SK-N-SH (cell line): ENCODE data around the gene AACS. TPM values are rescaled to one million over a fixed set of nuclear protein-coding genes. Genes with fewer than 3 reads are reported as not detected.

Source experiments
- CTCF ChIA-PET: fragments of 300-600, 350-600 bp; formaldehyde crosslinking; extraction: SDS; loops from one replicate; lab custom pipeline; 2021; lab: Yijun Ruan, JAX
- POLR2A ChIA-PET: fragments of 350-600 bp; sonication (Branson Sonifier 250); formaldehyde crosslinking; extraction: SDS; loops from one replicate; lab custom pipeline; 2020; ENCODE audit warnings: antibody characterized with exemption, inconsistent platforms; lab: Yijun Ruan, JAX
- DNase-seq: peaks from one replicate; pipeline ENCODE4 v3.0.0; 2012
- H2AFZ ChIP-seq: fragments of 200-600 bp; sonication (generic); 2 replicates; pipeline ENCODE4 v1.8.1; 2016; ENCODE audit warnings: antibody characterized with exemption, mild to moderate bottlenecking, low read depth
- H3F3A ChIP-seq: fragments of 200-600 bp; sonication (generic); replicated peaks from 2 replicates; pipeline ENCODE3; 2016; ENCODE audit warnings: antibody characterized with exemption, mild to moderate bottlenecking; ENCODE audit not compliant: insufficient read depth
- H3K27ac ChIP-seq, 2 experiments: fragments of 200-500 bp in 1 of 2; fragments of 200-600 bp in 1 of 2; sonication (Bioruptor generic) in 1 of 2; sonication (generic), shearing (Covaris generic) in 1 of 2; 2 replicates each; pipeline versions ENCODE4 v1.5.1 to v1.6.1; 2014 to 2016; ENCODE audit warnings: low read depth in 2 of 2, inconsistent platforms in 1 of 2, low read length in 1 of 2, mild to moderate bottlenecking in 1 of 2, mixed read lengths in 1 of 2
- H3K27me3 ChIP-seq: fragments of 200-600 bp; sonication (generic), shearing (Covaris generic); 2 replicates; pipeline ENCODE4 v1.6.1; 2016; ENCODE audit warnings: mixed run types; ENCODE audit not compliant: insufficient read depth
- H3K36me3 ChIP-seq, 2 experiments: fragments of 200-500 bp in 1 of 2; fragments of 200-600 bp in 1 of 2; sonication (Bioruptor generic) in 1 of 2; sonication (generic) in 1 of 2; replicated peaks in 1 of 2; 2 replicates each; pipeline versions ENCODE3 to v1.5.1; 2014 to 2016; ENCODE audit warnings: low read length in 1 of 2, mild to moderate bottlenecking in 1 of 2; ENCODE audit not compliant: insufficient read depth in 2 of 2, control insufficient read depth in 1 of 2
- H3K4me1 ChIP-seq, 2 experiments: fragments of 200-500 bp in 1 of 2; fragments of 200-600 bp in 1 of 2; sonication (Bioruptor generic) in 1 of 2; sonication (generic), shearing (Covaris generic) in 1 of 2; 2 replicates each; pipeline versions ENCODE4 v1.5.1 to v1.6.1; 2014 to 2016; ENCODE audit warnings: low read depth in 1 of 2, low read length in 1 of 2, mixed run types in 1 of 2; ENCODE audit not compliant: insufficient read depth in 2 of 2, control insufficient read depth in 1 of 2
- H3K4me2 ChIP-seq: fragments of 200-600 bp; sonication (generic), shearing (Covaris generic); 2 replicates; pipeline ENCODE4 v1.6.1; 2017; ENCODE audit warnings: mixed run types
- H3K4me3 ChIP-seq, 2 experiments: fragments of 200-500 bp in 1 of 2; fragments of 200-600 bp in 1 of 2; sonication (Bioruptor generic) in 1 of 2; sonication (generic), shearing (Covaris generic) in 1 of 2; 2 replicates each; pipeline versions ENCODE4 v1.5.1 to v1.8.1; 2014 to 2016; ENCODE audit warnings: low read depth in 2 of 2, inconsistent platforms in 1 of 2, low read length in 1 of 2, mild to moderate bottlenecking in 1 of 2, mixed read lengths in 1 of 2, moderate library complexity in 1 of 2
- H3K79me2 ChIP-seq: fragments of 200-600 bp; sonication (generic); 2 replicates; pipeline ENCODE4 v1.8.1; 2017; ENCODE audit warnings: mild to moderate bottlenecking; ENCODE audit not compliant: insufficient read depth
- H3K9ac ChIP-seq: fragments of 200-600 bp; sonication (generic); 2 replicates; pipeline ENCODE4 v1.6.1; 2017; ENCODE audit warnings: mixed run types
- H3K9me2 ChIP-seq: fragments of 200-600 bp; sonication (generic); 2 replicates; pipeline ENCODE4 v1.6.1; 2017; ENCODE audit warnings: mixed run types
- H3K9me3 ChIP-seq: fragments of 200-600 bp; sonication (generic); 2 replicates; pipeline ENCODE4 v1.6.1; 2017; ENCODE audit warnings: mixed run types, mild to moderate bottlenecking, moderate library complexity
- H4K20me1 ChIP-seq: fragments of 200-600 bp; sonication (generic); 2 replicates; pipeline ENCODE4 v1.6.1; 2017; ENCODE audit warnings: mild to moderate bottlenecking, mixed run types; ENCODE audit not compliant: insufficient read depth
- CHD2 ChIP-seq: fragments of 150-350 bp; IDR thresholded peaks from 2 replicates; pipeline ENCODE4 v1.6.1; 2018; ENCODE audit warnings: low read length; ENCODE audit not compliant: partially characterized antibody
- EP300 ChIP-seq, 2 experiments: IDR thresholded peaks; 2 replicates each; pipeline versions ENCODE4 v1.4.0 to v1.6.1; 2012; ENCODE audit warnings: borderline replicate concordance in 1 of 2, low read depth in 1 of 2, low read length in 1 of 2
- IRF3 ChIP-seq: fragments of 150-350 bp; IDR thresholded peaks from 2 replicates; pipeline ENCODE4 v1.6.1; 2016; ENCODE audit warnings: mild to moderate bottlenecking, low read depth, low read length
- JUND ChIP-seq: IDR thresholded peaks from 2 replicates; pipeline ENCODE4 v1.4.0; 2012
- MXI1 ChIP-seq: IDR thresholded peaks from 2 replicates; pipeline ENCODE4 v1.6.1; 2012; ENCODE audit warnings: mild to moderate bottlenecking, low read depth, low read length, improper control_type of control experiment
- POLR2AphosphoS5 ChIP-seq: IDR thresholded peaks from 2 replicates; pipeline ENCODE4 v1.6.1; 2012; ENCODE audit warnings: low read depth, low read length
- REST ChIP-seq: IDR thresholded peaks from 2 replicates; pipeline ENCODE4 v1.6.1; 2012; ENCODE audit warnings: mild to moderate bottlenecking, low read depth, low read length, moderate library complexity
- SIN3A ChIP-seq: IDR thresholded peaks from 2 replicates; pipeline ENCODE4 v1.6.1; 2012; ENCODE audit warnings: low read depth, mild to moderate bottlenecking, low read length, moderate library complexity, borderline replicate concordance
- TCF12 ChIP-seq: IDR thresholded peaks from 2 replicates; pipeline ENCODE4 v1.4.0; 2012
- TEAD4 ChIP-seq: IDR thresholded peaks from 2 replicates; pipeline ENCODE4 v1.4.0; 2012; ENCODE audit warnings: mild to moderate bottlenecking, borderline replicate concordance; ENCODE audit not compliant: insufficient read depth
- YY1 ChIP-seq: IDR thresholded peaks from 2 replicates; pipeline ENCODE4 v1.4.0; 2012; ENCODE audit warnings: low read depth, mild to moderate bottlenecking
- WGBS: methylation state at CpG from one replicate; pipeline ENCODE4 v1.1.6; 2017; ENCODE audit warnings: low lambda C conversion rate; 5-methylcytosine and 5-hydroxymethylcytosine counted together
- polyA plus RNA-seq, 3 experiments: library from polyadenylated mRNA; depleted of rRNA; stranded (reverse); fragments of >200 nt; gene quantifications; 2 replicates each; pipeline ENCODE4 v1.2.3, GENCODE V29; 2012
- TF ChIP-seq, protein P1 (sequence below): IDR thresholded peaks from 2 replicates; pipeline ENCODE4 v1.4.0; 2012; ENCODE audit warnings: low read depth, borderline replicate concordance

AACS gene
- polyA plus RNA-seq, 1 of the 3 experiments (the other 2 are of a cell fraction), result 17.3 TPM

DNA sequence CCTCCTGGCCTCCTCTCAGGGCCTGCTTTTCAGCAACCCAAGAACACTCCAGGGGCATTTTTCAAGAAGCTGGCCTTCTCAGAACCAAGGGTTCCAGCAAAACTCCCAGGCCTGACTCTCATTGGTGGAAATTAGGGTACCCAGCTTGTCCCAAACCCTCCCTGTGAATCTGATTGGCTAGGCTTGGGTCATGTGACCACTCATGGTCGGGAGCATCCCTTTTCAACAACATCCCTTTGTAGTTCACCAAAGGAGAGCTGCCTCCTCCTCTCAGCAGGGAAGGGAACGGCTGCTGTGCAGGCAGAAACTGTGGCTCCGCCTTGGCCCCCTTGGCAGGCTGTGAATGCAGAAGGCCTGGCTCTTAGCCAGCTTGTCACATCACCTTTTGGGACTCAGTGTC lies 94.5 kb downstream of the AACS start:
- no peak overlapping the region for H2AFZ ChIP-seq
- no peak overlapping the region for H3K9ac ChIP-seq
- H3K27ac ChIP-seq, result no peak overlapping the region
- WGBS, result 53% methylated on average over 3 of the region's 3 CpGs
- H3K4me1 ChIP-seq, result no peaks in the 10 kb centered on the region
- no peak overlapping the region for H3K4me2 ChIP-seq
- no peak overlapping the region for H3K4me3 ChIP-seq
- no peaks in the 10 kb centered on the region for H3K9me2 ChIP-seq
- H3F3A ChIP-seq, result no peaks in the 10 kb centered on the region
- H3K79me2 ChIP-seq, result no peaks in the 10 kb centered on the region
- H3K36me3 ChIP-seq, result no peaks in the 10 kb centered on the region
- POLR2A ChIA-PET, result no interaction called here
- no peak for TF ChIP-seq MXI1
- TF ChIP-seq SIN3A, result no peak
- no peak for TF ChIP-seq REST
- no peak for TF ChIP-seq EP300 (IDR thresholded peaks at IDR 0.05; ENCODE audit: borderline replicate concordance in 1 of 2, low read depth in 1 of 2, low read length in 1 of 2)
- TF ChIP-seq TEAD4, result no peak
- no peak for TF ChIP-seq TCF12
- no peak for TF ChIP-seq POLR2AphosphoS5
- TF ChIP-seq CHD2, result no peak
- TF ChIP-seq YY1, result no peak
- TF ChIP-seq JUND, result no peak
- no peak for TF ChIP-seq IRF3
- TF ChIP-seq, protein P1, sequence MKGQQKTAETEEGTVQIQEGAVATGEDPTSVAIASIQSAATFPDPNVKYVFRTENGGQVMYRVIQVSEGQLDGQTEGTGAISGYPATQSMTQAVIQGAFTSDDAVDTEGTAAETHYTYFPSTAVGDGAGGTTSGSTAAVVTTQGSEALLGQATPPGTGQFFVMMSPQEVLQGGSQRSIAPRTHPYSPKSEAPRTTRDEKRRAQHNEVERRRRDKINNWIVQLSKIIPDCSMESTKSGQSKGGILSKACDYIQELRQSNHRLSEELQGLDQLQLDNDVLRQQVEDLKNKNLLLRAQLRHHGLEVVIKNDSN, result no peak
- CTCF ChIA-PET, result interaction anchor here (0.9 kb wide), 1 partner anchor 23 kb away, joined by 5 read pairs; no protein-coding TSS in a partner anchor
- no peaks in the 10 kb centered on the region for H3K27me3 ChIP-seq
- no peaks in the 10 kb centered on the region for H3K9me3 ChIP-seq
- DNase-seq, result no peak
- no peaks in the 10 kb centered on the region for H4K20me1 ChIP-seq
